ENCODE results near the gene KAT6B. TPM values are rescaled to one million over a fixed set of nuclear protein-coding genes. Genes with fewer than 3 reads are reported as not detected.
A peak's percentile ranks its signal among the peaks of the same experiment; 100 is the strongest.
"Not testable (repeated sequence)": the region's sequence is repeated elsewhere in the genome, so short reads cannot be mapped to it uniquely, and the experiment has no call there.

KAT6B gene
- total RNA-seq, 8 experiments from 2014 or later: 13.2 to 52.3 (median 20.8) TPM

DNA sequence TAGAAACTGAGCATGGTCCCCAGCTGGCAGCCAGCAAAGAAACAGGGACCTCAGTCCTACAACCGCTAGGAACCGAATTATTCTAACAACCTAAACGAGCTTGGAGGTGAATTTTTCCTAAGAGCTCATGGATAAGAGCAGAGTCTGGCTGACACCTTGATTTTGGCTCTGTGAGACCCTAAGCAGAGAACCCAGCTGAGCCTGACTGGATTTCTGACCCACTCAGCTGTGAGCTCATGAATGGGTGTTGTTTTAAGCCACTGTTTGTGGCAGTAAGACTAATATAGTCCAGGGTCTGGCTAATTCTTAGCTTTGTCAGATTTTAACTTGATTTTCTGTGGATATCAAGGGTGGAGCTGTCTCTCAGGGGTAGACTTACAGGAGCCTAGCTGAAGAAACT, 77.1 kb downstream of the KAT6B start:
- ATAC-seq (replicated peaks in 6 of 8): no peak
- in situ Hi-C loops (cut with MboI; ENCODE audit: low pct_unique_long_range_greater_than_20kb in 2 of 9, low sequenced_read_pairs in 9 of 9, unreplicated experiment in 9 of 9): no loop called here
- H3K4me1 ChIP-seq (replicated peaks in 1 of 2): peaks cover 10 to 27% of the 10 kb centered on the region in 2 donors
- 60 to 100% (median 85%) methylated on average over 1 to 3 of the region's 3 CpGs; no CpG with 5 or more reads in 5 of the 10 experiments for WGBS, 10 experiments
- H3K27ac ChIP-seq: no peak overlapping the region
- H3K4me3 ChIP-seq: no peak overlapping the region

DNA sequence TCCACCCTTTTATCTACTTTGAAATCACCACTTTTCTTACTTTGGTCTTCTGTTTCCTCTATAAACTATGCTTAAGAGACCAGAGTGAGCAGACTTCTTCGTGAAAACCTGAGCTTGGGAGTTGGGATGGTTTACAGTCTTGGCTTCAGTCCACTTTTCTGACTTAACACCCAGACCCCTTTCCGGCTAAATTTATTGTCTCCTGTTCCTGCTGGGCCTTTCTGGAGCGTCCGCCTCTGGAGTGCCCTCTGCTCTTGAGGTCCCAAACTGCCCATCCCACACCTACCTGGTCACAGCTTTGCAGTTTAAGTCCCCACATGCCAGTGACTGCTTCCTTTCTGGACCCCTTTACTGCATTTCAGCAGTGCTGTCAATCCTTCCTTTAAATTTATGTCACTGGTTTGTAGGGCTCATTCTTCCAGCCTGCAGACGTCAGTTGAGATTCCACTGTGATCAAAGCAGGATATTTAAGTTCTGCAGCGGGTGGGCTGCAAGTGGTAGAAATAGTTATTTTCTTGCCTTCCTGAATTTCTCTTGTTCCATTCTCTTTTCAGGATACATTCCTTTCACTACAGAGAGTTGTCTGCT, 80.3 kb downstream of the KAT6B start:
- in situ Hi-C loops (cut with MboI; ENCODE audit: low pct_unique_long_range_greater_than_20kb in 2 of 9, low sequenced_read_pairs in 9 of 9, unreplicated experiment in 9 of 9): no loop called here
- 43 to 100% (median 86%) methylated on average over 2 to 6 of the region's 6 CpGs for WGBS, 10 experiments

DNA sequence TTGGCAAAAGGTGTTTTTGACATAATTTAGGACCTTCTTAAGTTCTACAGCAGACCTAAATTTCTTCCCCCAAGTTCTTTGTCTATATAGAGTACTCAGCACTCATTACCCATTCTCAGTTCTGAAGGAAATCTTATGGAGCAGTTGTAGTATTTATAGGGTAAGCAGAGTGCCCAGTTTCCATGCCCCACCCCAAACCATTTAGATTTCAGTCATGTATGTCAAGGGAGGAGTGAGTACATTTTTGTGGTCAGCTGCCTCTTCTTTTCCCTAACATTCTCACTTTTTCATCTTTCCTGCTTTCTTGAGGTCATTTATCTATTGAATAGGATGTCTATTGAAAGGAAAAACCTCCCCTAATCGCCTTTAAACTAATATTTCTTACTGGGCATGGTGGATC, 83.3 kb downstream of the KAT6B start:
- H3K4me1 ChIP-seq (replicated peaks in 1 of 2): peaks cover 0 to 5% of the 10 kb centered on the region in 2 donors
- no peak overlapping the region for H3K4me3 ChIP-seq
- peak in 3 of 8 experiments; percentile 30 to 92 (median 75) for ATAC-seq (replicated peaks in 6 of 8)
- in situ Hi-C loops (cut with MboI; ENCODE audit: low pct_unique_long_range_greater_than_20kb in 2 of 9, low sequenced_read_pairs in 9 of 9, unreplicated experiment in 9 of 9): no loop called here
- 60 to 100% (median 76%) methylated on average over 1 of the region's 1 CpG; no CpG with 5 or more reads in 6 of the 10 experiments for WGBS, 10 experiments
- H3K27ac ChIP-seq: no peak overlapping the region

More for the DNA sequence above, 80.3 kb downstream of the KAT6B start:
- ATAC-seq (replicated peaks in 6 of 8): no peak
- peaks cover 0 to 10% of the 10 kb centered on the region in 2 donors for H3K4me1 ChIP-seq (replicated peaks in 1 of 2)
- no peak overlapping the region for H3K4me3 ChIP-seq
- no peak overlapping the region for H3K27ac ChIP-seq

DNA sequence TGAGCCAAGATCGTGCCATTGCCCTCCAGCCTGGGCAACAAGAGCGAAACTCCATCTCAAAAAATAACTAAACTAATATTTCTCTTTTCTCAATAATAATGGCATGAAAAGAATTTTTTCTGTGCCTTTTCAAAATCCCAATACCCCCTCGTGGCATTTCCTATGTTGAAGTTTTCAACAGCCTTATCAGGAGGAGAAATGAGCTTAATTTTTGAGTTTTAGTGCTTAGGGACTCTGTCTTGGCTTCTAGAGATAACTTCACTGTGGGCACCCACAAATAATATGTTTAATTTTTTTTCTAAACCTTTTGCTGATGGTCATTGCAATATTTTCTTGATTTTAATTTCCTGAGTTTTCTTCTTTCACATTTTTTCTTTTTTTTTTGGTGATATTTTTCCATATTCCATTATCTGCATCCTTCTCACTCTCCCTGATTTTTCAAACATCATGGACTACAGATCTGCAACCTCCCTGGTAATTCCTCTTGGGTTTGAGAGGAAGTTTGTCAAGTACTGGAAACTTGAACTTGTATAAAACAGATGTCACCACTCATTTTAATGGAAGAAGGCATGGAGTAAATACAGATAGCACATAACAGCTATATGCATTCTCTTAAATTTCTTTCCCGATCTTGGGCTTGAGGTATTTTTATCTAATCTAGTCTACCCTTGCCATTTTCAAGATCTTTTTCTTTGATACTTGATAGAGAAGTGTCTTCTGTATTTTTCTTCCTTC, 84.0 kb downstream of the KAT6B start:
- Histone ChIP-seq H3K4me3 (no peak overlapping the region), H3K4me1 (replicated peaks in 1 of 2) (peaks cover 0 to 5% of the 10 kb centered on the region in 2 donors), H3K27ac (no peak overlapping the region)
- no peak for ATAC-seq (replicated peaks in 6 of 8)
- in situ Hi-C loops (cut with MboI; ENCODE audit: low pct_unique_long_range_greater_than_20kb in 2 of 9, low sequenced_read_pairs in 9 of 9, unreplicated experiment in 9 of 9): no loop called here
- WGBS, 10 experiments: 64 to 100% (median 90%) methylated on average over 1 to 4 of the region's 4 CpGs

DNA sequence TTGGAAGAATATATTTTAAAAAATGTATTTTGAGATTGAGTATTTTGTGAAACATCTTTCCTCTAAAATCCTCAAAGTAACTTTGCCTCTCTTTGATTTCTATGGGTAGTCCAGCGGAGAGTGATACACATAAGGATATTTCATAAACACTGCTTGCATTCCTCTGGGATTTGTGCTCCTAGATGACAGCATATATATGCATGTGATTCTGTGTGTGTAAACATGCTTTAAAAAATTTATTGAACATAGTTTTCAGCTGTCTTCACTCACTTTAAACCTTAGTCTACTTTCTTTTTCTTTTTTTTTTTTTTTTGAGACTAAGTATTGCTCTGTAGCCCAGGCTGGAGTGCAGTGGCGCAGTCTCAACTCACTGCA, 84.6 kb downstream of the KAT6B start:
- Histone ChIP-seq H3K4me1 (replicated peaks in 1 of 2) (peaks cover 0 to 5% of the 10 kb centered on the region in 2 donors), H3K27ac (no peak overlapping the region), H3K4me3 (no peak overlapping the region)
- peak in 1 of 8 experiments; percentile 17 for ATAC-seq (replicated peaks in 6 of 8)
- in situ Hi-C loops (cut with MboI; ENCODE audit: low pct_unique_long_range_greater_than_20kb in 2 of 9, low sequenced_read_pairs in 9 of 9, unreplicated experiment in 9 of 9): no loop called here
- WGBS, 10 experiments: 64 to 100% (median 94%) methylated on average over 1 to 2 of the region's 2 CpGs; no CpG with 5 or more reads in 1 of the 10 experiments

DNA sequence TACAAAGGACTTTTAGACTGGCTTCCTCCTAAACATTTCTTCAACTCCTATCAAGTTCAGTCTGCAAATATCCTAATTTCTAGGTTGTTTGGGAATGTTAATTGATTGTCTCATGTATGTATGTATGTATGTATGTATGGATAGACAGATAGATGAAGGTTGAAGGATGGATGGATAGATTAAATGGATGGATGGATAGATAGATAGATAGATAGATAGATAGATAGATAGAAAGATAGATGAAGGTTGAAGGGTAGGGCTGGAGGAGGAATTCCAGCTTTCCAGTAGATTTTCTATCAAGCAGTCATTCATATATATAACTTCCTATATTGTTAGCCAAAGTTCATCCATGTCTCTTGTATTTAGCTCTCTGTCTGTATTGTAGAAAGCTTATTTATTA, 85.8 kb downstream of the KAT6B start:
- H3K4me1 ChIP-seq (replicated peaks in 1 of 2): peaks cover 0 to 7% of the 10 kb centered on the region in 2 donors
- no peak overlapping the region for H3K4me3 ChIP-seq
- in situ Hi-C loops (cut with MboI; ENCODE audit: low pct_unique_long_range_greater_than_20kb in 2 of 9, low sequenced_read_pairs in 9 of 9, unreplicated experiment in 9 of 9): no loop called here
- no peak for ATAC-seq (replicated peaks in 6 of 8)
- H3K27ac ChIP-seq: no peak overlapping the region

DNA sequence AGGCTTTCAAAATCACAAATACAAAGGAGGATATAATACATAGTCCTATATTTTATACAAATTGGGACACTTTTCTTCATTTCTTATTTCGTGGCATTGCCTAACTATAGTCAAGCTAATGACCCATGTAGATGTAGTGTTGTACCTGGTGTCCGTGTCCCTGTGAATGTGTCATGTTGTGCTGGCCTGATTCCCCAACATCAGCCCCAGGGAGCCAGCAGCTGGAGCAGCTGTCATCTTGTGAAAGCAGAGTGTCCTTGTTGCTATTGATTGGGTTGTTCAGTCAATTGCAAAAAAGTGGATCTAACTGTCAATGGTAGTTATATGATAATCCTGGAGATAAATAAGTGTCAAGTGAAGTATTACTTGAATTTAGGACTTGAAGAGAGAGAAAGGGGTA, 86.3 kb downstream of the KAT6B start:
- WGBS, 10 experiments: 39 to 100% (median 77%) methylated on average over 1 to 2 of the region's 2 CpGs; no CpG with 5 or more reads in 2 of the 10 experiments
- peaks cover 2 to 10% of the 10 kb centered on the region in 2 donors for H3K4me1 ChIP-seq (replicated peaks in 1 of 2)
- no peak overlapping the region for H3K4me3 ChIP-seq
- no peak for ATAC-seq (replicated peaks in 6 of 8)
- no peak overlapping the region for H3K27ac ChIP-seq
- in situ Hi-C loops (cut with MboI; ENCODE audit: low pct_unique_long_range_greater_than_20kb in 2 of 9, low sequenced_read_pairs in 9 of 9, unreplicated experiment in 9 of 9): no loop called here

DNA sequence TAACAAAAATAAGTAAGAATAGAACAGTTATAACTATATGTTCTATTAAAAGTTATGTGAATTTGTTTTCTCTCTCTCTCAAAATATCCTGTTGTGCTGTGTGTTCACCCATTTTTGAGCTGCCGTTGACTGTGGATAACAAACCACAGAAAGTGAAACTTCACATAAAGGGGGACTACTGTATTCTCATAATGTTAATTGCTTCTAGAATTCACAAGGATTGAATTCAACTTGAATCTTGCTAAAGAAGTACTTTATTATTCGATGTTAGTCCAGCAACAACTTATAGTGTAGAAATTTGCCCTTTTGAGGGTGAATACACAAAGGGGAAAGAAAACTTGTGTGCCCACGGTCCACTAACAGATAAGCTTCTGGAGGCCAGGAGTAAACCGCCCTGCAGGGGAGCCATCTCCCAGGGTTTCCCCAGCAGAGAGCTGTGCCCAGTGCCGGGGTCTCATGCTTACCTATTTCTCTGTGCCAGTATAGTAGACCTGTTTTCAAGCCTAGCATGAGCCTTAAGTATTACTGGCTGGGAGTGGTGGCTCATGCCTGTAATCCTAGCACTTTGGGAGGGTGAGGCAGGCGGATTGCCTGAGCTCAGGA, 87.1 kb downstream of the KAT6B start:
- H3K4me1 ChIP-seq (replicated peaks in 1 of 2): peaks cover 2 to 10% of the 10 kb centered on the region in 2 donors
- WGBS, 10 experiments: 60 to 100% (median 93%) methylated on average over 1 to 5 of the region's 6 CpGs
- no peak for ATAC-seq (replicated peaks in 6 of 8)
- no peak overlapping the region for H3K27ac ChIP-seq
- no peak overlapping the region for H3K4me3 ChIP-seq
- in situ Hi-C loops (cut with MboI; ENCODE audit: low pct_unique_long_range_greater_than_20kb in 2 of 9, low sequenced_read_pairs in 9 of 9, unreplicated experiment in 9 of 9): no loop called here

DNA sequence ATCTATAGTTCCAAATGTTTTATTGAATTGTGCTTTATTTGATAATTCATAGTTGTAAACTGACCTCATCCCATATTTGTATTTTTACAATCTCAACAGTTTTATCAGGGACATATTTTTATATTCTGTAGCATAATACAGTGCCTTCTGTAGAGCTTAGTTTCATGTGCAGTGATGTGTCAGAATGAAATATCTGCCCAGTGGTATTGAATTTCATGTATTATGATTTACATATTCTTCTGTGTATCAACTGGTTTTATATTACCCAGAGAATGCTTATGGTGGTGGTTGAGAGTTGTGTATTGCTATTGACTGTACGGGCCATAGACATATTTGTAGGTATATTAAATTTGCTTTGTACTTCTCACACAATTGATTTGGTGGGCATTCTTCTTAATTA, 89.9 kb downstream of the KAT6B start:
- H3K4me3 ChIP-seq: no peak overlapping the region
- in situ Hi-C loops (cut with MboI; ENCODE audit: low pct_unique_long_range_greater_than_20kb in 2 of 9, low sequenced_read_pairs in 9 of 9, unreplicated experiment in 9 of 9): no loop called here

DNA sequence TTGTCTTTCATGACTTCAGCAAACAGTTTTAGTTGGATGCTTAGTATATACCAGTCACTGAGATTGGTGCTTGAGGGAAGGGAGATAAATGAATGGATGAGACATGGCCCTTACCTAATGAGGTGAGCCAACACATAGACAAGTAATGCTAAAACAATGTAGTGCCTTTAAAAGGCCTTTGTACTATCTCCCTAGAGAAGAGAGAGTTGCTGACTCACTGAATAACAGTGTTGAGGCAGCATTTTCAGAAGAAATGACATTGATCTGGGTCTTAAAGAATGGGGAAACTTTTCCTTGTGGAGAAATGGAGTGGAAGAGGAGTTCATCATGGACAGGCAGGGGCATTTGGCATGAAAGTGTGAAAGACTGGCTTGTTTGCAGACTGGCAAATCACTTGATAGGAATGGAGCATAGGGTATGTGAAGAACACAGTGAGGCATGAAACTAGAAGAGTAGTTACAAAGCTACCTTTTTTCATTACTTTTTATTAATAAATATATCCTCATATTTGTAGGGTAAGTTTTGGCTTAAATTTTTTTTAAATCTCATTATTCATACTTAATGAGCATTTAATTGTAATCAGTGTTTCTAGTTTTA, 91.2 kb downstream of the KAT6B start:
- peak in 7 of 8 experiments; percentile 25 to 50 (median 38) for ATAC-seq (replicated peaks in 6 of 8)
- Histone ChIP-seq H3K27ac (no peak overlapping the region), H3K4me1 (replicated peaks in 1 of 2) (peaks cover 12 to 22% of the 10 kb centered on the region in 2 donors), H3K4me3 (no peak overlapping the region)
- in situ Hi-C loops (cut with MboI; ENCODE audit: low pct_unique_long_range_greater_than_20kb in 2 of 9, low sequenced_read_pairs in 9 of 9, unreplicated experiment in 9 of 9): no loop called here

More for the DNA sequence above, 89.9 kb downstream of the KAT6B start:
- Histone ChIP-seq H3K27ac (no peak overlapping the region), H3K4me1 (replicated peaks in 1 of 2) (peaks cover 2 to 10% of the 10 kb centered on the region in 2 donors)
- peak in 3 of 8 experiments; percentile 34 to 71 (median 49) for ATAC-seq (replicated peaks in 6 of 8)
- 80 to 100% (median 88%) methylated on average over 1 of the region's 1 CpG; no CpG with 5 or more reads in 4 of the 10 experiments for WGBS, 10 experiments

DNA sequence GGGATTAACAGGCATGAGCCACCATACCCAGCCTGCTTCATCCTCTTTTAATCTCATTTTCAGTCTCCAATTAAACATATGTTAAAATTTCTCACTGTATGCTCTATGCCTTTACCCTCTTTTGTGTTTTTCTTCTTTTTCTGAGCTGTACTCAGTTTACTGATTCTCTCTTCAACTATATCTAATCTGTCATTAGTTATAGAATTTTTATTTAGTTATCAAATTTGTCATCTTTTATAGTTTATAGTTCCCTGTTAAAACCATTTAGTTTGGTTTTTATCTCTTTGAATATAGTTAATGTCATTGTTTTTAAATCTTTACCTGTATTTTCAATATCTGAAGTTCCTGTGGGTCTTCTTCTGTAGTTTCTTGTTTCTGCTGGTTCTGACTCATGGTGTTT, 93.3 kb downstream of the KAT6B start:
- in situ Hi-C loops (cut with MboI; ENCODE audit: low pct_unique_long_range_greater_than_20kb in 2 of 9, low sequenced_read_pairs in 9 of 9, unreplicated experiment in 9 of 9): no loop called here
- Histone ChIP-seq H3K4me1 (replicated peaks in 1 of 2) (peaks cover 30 to 35% of the 10 kb centered on the region in 2 donors), H3K27ac (no peak overlapping the region), H3K4me3 (no peak overlapping the region)
- ATAC-seq (replicated peaks in 6 of 8): no peak

DNA sequence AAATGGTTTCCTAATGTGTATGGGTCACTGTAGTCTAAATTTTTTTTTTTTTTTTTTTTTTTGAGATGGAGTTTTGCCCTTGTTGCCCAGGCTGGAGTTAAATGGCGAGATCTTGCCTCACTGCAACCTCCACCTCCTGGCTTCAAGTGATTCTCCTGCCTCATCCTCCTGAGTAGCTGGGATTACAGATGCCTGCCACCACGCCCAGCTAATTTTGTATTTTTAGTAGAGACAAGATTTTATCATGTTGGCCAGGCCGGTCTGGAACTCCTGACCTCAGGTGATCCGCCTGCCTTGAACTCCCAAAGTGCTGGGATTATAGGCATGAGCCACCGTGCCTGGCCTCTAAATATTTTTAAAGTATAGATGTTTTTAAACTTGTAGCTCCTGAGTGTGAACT, 94.7 kb downstream of the KAT6B start:
- in situ Hi-C loops (cut with MboI; ENCODE audit: low pct_unique_long_range_greater_than_20kb in 2 of 9, low sequenced_read_pairs in 9 of 9, unreplicated experiment in 9 of 9); H3K27ac ChIP-seq; ATAC-seq (replicated peaks in 6 of 8); H3K4me3 ChIP-seq: not testable (repeated sequence)
- peaks cover 42 to 47% of the 10 kb centered on the region in 2 donors for H3K4me1 ChIP-seq (replicated peaks in 1 of 2)
- 52 to 100% (median 95%) methylated on average over 1 to 4 of the region's 5 CpGs; no CpG with 5 or more reads in 1 of the 10 experiments for WGBS, 10 experiments

DNA sequence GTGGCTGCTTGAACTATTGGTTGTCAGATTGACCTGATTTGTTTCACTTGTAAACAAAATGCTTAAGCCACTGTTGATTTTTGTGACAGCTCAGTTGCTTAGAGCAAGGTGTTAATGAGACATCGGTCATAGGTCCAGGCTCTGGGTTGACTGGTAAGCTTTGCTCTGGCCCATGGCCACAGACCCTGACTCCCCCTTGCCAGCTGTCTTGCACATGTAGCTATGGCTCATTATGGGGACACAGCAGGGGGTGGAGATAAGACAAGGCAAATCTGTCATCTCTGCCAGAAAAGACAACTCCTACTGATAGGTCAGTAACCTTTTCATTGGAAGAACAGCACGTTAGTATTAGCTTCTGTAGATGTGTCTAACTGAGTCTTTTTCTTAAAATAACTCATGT, 95.3 kb downstream of the KAT6B start:
- WGBS, 10 experiments: 0 to 40% (median 14%) methylated on average over 1 to 2 of the region's 2 CpGs; no CpG with 5 or more reads in 5 of the 10 experiments
- no peak overlapping the region for H3K4me3 ChIP-seq
- in situ Hi-C loops (cut with MboI; ENCODE audit: low pct_unique_long_range_greater_than_20kb in 2 of 9, low sequenced_read_pairs in 9 of 9, unreplicated experiment in 9 of 9): no loop called here
- H3K27ac ChIP-seq: peak overlapping the region in 1 of 2 donors; percentile 52
- peaks cover 42 to 51% of the 10 kb centered on the region in 2 donors for H3K4me1 ChIP-seq (replicated peaks in 1 of 2)
- peak in 5 of 8 experiments; percentile 19 to 60 (median 39) for ATAC-seq (replicated peaks in 6 of 8)
